ENCODE measurements around the gene U2AF1L4.
"Not testable (repeated sequence)": the region's sequence is repeated elsewhere in the genome, so short reads cannot be mapped to it uniquely, and the experiment has no call there.

U2AF1L4 gene

DNA sequence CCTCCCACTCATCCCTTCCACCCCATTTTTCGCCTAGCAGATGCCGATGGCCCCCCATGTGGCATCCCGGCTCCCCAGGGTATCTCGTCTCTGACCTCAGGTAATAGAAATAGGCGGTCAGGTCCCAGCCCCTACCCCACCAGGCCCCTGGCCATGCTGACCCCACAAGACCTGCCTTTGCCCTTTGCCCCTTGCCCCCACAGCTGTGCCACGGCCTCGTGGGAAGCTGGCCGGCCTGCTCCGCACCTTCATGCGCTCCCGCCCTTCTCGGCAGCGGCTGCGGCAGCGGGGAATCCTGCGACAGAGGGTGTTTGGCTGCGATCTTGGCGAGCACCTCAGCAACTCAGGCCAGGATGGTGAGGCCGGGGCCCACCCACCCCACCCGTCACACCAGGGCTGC is 35.5 kb upstream of the U2AF1L4 start:
- no peak for DNase-seq (ENCODE audit: low spot score)

DNA sequence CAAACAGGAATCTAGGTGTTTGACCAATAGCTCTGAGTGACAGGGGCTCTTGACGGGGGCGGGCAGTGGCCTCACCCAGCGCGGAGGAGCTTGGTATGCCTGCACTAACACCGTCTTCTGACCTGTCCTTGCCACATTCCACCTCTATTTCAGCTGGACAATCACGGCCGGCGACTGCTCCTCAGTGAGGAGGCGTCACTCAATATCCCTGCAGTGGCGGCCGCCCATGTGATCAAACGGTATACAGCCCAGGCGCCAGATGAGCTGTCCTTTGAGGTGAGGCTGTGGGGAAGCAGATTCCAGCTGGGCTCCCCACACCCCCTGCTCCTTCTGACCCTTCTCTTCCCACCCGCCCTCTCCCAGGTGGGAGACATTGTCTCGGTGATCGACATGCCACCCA is 34.8 kb upstream of the U2AF1L4 start:
- DNase-seq (ENCODE audit: low spot score), result no peak

DNA sequence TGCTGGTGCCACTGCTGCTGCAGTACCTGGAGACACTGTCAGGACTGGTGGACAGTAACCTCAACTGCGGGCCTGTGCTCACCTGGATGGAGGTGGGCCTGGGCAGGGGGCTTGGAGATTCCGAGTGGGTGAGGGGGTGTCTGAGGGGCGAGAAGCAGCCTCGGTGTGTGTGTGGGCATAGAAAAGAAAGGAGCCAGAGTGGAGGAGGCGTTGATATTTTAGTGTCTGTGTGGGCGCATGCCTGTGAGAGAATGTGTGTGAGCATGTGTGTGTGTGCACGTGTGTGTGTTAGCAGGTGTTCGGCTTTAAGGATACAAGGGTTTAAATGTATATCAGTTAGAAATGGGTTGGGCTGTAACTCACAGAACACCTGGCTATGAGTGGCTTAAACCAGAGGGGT is 33.8 kb upstream of the U2AF1L4 start:
- DNase-seq (ENCODE audit: low spot score), result no peak

DNA sequence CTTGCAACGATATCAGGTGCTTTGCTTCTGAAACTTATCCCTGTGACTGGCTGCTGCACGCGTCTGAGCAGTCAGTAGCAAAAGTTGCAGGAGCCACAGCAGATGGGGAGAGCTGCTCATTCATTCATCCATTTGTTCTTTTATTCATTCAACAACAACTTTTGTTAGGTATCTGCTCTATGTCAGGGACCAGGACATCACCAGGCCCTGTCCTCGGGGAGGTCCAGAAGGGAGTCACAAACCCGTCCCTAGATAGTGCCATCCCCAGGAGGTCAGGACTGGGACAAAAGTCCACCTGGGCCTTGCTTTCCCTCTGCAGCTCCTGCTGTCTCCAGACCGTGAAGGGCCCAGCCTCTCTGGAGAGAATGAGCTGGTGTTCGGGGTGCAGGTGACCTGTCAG is 32.7 kb upstream of the U2AF1L4 start:
- no peak for DNase-seq (ENCODE audit: low spot score)

DNA sequence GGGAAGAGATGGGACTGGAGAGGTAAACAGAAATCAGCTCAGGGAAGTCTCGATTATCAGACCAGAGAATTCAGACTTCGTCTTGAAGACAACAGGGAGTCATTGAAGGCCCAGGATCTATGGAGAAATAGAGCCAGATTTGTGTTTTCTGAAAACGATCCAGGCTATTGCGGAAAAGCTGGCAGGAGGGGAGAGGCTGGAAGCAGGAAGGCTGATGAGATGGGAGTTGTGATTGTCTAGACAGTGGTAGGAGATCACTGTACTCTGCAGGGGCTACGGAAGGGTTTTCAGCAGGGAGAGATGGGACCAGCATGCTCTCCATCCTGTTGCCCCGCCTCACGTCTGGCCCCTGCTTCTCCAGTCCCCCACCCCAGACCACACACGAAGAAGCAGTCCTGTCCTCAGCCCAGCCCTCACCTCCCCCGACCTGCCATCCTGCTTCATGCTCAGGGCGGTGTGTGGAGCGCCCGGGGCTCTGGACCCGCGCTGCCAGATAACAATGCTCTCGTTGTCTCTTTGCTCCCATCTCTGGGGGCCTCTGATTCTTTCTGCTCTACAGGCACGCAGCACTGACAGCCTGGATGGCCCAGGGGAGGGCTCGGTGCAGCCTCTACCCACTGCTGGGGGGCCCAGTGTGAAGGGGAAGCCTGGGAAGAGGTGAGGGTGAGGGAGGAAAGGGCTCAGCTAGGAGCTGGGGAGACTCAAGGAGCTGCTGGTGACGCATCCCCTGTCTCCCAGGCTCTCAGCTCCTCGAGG is 32.0 kb upstream of the U2AF1L4 start:
- no peak for DNase-seq (ENCODE audit: low spot score)

DNA sequence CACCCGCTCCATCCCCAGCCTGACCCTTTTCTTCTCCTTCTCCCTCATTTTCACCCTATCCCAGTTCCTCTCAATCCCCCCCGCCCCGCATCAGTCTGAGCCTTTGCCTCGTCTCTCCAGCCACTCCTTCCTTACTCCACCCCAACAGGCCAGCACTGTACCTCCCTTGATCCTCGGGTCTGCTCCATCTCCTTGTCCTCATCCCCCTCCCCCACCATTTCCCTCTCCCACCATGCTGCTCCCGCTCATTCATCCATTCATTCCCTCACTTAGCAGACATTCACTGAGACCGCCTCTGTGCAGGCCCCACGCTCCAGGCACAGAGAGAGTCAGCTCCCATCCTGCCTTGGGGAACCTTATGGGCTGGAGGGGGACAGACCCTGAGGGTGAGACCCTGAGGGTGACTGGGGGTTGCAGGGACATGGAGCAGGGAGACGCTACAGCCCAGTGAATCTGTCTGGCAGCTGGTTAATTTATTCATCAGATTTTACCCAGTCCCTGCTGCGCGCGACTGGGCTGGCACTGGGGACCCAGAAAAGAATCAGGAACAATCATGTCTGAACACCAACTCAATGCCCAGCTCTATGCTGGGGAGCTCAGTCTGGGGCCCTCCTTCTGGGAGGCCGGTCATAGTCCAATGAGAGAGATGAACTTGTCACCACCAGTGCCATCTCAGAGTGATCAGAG is 31.0 kb upstream of the U2AF1L4 start:
- DNase-seq (ENCODE audit: low spot score), result no peak

DNA sequence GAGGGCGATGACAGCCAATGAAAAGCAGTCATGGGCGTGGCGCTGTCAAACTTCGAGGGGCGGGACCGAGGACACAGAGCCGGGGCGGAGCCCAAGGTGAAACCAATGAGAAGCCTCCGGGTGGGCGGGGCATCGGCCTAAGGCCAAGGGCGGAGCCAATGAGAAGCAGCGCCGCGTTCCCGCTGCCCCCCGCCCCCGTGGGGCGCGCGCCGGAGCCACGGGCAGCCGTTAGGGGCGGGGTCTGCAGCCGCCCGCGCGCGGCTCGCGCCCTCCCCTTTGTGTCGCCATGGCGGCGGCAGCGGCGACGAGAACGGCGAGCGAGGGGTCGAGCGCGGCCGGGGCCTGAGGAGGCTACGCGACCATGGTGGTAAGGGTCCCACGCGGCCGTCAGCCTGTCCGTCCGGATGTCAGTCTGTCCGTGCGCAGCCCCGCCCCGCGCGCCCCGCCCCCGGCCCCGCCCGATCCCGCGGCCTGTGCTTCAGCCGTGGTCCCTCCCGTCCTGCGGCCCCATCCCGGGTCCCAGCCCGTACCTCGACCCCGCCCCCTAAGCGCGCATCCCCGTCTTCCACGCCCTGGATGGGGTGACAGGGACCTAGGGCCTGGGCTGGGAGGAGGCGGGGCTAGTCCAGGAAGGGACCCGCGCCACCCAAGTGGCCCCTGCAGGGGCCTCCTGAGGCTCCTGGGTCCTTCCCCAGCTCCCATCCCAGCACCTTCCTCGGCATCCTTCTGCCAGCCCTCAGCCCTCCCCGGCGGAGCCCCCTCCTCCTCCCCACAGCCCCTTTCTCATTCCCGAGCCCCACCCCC is 30.3 kb upstream of the U2AF1L4 start, which contains the start of gene ARHGAP33:
Gene ARHGAP33 (plus strand): TSS at position 267 of the 804 bp plus-strand sequence. CDS start 95 bp downstream, at position 362.
- peak; percentile 99 for DNase-seq (ENCODE audit: low spot score)

DNA sequence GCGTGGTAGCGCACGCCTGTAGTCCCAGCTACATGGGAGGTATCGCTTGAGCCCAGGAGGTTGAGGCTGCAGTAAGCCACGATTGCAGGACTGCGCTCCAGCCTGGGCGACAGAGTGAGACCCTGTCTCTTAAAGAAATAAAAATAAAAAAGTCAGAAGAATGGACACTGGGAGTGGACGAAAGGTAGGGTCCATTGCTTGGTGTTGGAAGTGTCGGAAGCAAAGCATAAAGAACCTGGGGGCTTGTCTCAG is 29.8 kb upstream of the U2AF1L4 start:
- DNase-seq (ENCODE audit: low spot score), result no peak

DNA sequence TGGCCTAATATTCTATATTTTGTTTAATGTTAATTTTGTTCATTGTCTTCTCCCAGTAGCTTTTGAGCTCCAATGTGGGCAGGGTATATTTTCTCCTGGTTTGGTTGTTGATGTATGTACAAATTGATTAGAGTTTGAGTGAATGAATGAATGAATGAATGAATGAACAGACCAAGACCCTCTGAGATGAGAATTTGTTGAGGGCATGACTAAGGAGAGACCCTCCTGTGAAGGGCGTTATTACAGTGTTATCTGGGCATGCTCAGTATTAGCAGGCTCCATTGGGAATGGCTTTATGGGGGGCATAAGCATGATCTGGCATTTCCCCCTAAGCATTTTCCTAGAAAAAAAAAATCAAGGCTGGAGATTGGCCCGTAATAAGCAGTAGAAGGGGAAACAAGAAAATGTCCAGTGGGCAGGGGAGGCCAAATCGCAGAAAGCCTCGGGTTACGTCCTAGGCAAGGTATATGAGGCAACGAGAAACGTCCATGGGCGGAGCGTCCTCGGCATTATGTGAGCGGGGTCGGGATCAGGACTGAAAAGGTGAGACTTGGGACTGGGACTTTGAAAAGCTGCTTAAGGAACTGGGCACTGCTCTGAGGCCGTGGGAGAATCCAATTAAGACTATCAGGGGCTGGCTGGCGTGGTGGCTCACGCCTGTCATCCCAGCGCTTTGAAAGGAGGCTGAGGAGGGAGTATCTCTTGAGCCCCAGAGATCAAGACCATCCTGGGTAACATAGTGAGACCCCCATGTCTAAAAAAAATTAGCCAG is 29.2 kb upstream of the U2AF1L4 start:
- no peak for DNase-seq (ENCODE audit: low spot score)

DNA sequence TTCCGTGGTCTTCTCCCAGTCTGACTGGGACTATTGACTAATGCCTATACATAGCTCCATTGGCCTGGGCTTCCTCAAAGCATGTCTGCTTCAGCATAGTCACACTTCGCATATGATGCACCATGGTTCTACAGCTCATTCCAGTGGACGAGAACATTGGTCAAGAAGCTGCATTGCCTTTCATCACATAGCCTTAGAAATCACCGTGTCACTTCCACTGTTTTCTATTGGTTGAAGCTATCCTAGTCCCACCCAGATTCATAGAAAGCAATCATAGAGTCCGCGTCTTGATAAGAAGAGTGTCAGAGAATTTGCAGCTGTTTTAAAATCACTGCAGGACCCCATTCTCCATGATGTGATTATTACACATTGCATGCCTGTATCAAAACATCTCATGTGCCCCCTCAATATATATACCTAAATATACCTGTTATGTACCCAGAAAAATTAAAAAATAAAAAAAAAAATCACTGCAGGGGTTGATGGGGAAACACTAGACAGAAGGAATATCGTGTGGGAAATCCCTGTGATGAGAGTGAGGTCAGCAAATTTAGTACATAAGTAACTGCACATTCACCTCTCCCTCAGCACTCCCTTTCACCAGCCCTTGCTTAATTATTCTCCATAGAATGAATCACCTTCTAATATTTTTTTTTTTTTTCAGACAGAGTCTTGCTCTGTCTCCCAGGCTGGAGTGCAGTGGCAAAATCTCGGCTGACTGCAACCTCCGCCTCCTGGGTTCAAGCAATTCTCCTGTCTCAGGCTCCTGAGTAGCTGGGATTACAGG is 28.0 kb upstream of the U2AF1L4 start:
- DNase-seq (ENCODE audit: low spot score), result no peak

DNA sequence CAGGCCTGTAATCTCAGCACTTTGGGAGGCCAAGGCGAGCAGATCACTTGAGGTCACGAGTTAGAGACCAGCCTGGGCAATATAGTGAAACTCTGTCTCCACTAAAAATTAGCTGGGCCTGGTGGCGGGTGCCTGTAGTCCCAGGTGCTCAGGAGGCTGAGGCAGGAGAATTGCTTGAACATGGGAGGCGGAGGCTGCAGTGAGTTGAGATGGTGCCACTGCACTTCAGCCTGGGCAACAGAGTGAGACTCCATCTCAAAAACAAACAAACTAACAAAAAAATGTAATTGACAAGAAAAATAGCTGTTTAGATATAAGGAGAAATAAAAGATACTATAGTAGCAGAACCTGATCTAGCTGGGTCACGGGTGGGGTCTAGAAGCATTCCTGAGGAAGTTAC is 27.1 kb upstream of the U2AF1L4 start:
- DNase-seq (ENCODE audit: low spot score), result not testable (repeated sequence)

DNA sequence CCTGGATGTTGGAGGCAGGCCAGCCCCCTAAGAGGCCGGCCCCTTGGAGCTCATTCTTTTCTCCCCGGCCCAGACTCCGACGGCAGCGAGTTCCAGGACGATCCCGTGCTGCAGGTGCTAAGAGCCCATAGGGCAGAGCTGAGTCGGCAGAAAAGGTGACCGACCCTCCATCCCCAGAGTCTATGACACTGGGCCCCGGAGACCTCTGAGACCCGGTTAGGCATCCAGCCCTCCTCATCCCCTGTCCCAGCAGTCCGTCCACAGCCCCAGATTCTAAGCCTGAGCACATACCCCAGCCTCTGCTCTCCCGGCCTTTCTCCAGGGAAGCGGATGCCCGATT is 22.8 kb upstream of the U2AF1L4 start:
- DNase-seq (ENCODE audit: low spot score), result no peak

DNA sequence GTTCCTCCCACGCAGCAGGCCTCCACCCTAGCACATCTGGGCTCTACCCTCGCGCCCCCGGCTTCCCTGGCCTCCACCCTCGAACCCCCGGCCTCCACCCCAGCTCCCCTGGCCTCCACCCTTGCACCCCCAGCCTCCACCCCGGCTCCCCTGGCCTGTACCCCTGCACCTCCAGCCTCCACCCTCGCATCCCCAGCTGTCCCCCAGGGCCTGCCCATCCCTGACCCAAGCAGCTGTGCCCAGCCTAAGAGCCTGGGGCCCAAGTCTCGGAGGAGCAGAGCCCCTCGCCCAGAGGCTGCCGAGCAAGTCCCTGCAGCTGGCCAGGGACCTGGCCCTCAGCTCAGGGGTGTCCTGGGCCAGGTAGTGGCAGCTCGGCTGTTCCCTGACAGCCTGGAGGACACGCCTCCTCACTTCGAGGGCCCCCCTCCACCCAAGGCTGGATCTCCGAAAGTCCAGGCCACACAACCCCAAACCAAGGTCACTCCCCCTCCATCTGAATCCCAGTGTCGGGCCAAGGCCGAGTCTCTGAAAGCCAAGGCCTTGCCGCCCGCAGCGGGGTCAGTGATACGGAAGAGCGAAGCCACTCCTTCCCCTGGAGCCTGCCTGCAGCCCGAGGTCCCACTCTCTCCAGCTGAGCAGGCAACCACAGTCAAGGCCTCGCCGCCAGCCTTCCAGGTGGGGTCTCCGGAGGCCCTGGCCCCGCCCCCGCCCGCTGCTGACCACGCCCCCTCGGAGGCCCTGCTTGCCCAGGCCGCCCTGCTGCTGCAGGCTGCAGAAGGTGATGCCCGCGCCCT is 22.3 kb upstream of the U2AF1L4 start:
- no peak for DNase-seq (ENCODE audit: low spot score)

DNA sequence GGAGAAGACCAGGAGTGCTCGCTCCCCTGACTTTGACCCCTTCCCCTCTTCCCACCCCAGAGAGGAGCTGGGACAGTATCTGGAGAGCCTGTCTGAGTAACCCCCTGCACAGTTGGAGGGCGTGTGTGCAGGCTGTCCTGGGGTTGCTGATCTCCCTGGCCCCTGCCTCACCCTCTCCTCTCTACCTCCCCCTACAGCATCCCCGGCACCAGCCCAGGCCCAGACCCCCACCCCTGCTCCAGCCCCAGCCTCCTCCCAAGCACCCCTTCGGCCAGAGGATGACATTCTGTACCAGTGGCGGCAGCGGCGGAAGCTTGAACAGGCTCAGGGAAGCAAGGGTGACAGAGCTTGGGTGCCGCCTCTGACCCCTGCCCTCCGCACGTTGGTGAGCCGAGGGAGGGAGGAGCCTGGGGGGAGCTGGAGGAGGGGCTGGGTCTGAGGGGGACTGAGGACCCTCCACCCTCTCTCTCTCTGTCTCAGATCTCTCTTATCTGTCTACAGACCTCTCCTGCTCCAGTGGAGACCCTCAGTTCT is 21.4 kb upstream of the U2AF1L4 start:
- DNase-seq (ENCODE audit: low spot score), result no peak

DNA sequence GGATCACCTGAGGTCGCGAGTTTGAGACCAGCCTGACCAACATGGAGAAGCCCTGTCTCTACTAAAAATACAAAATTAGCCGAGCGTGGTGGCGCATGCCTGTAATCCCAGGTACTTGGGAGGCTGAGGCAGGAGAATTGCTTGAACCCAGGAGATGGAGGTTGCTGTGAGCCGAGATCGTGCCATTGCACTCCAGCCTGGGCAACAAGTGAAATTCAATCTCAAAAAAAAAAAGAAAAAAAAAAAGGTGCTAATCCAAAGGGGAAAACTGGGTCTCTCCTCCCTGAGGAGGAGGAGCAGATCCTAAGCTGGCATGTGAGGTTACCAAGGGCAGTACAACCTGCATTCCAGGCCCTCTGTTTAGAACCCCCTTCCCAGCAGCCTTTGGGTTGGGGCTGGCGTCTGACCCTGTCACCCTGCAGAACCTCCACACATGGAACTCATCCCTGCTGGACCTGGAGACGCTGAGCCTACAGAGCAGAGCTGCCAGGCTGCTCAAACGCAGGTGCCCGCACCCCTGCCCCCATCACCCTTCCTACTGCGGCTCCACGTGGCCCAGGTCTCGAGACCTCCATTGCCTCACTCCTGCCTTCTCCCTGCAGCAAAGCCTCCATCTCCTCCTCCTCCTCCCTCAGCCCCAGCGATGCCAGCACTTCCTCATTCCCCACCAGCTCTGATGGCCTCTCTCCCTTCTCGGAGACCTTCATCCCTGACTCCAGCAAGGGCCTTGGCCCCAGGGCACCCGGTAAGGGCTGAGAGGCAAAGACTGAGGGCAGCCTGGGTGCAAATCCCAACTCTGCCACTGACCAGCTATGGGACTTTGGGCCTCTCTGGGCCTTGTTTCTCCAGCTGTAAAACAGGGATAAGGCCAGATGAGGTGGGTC is 19.5 kb upstream of the U2AF1L4 start:
- DNase-seq (ENCODE audit: low spot score), result no peak

DNA sequence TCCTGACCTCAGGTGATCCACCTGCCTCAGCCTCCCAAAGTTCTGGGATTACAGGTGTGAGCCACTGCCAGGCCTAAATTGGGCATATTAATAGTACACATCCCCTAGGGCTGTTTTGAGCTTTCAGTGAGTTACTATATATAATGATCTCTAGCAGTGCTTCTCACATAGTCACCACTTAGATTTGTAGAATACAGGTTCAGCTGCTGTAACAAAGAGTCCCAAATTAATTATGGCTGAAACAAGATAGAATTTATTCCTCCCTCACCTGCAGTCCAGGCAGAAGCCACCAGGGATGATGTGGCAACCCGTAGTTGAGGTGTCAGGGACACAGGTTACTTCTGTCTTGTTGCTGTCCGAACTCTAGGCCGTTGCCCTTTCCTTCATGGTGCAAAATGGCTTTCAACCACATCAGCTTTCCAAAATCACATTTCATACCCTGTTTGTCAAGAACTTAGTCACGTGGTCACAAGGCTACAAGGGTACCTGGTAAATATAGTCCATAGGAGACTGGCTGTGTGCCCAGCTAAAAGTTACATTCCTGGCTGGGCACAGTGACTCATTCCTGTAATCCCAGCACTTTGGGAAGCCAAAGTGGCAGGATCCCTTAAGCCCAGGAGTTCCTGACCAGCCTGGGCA is 15.6 kb upstream of the U2AF1L4 start:
- DNase-seq (ENCODE audit: low spot score), result no peak

DNA sequence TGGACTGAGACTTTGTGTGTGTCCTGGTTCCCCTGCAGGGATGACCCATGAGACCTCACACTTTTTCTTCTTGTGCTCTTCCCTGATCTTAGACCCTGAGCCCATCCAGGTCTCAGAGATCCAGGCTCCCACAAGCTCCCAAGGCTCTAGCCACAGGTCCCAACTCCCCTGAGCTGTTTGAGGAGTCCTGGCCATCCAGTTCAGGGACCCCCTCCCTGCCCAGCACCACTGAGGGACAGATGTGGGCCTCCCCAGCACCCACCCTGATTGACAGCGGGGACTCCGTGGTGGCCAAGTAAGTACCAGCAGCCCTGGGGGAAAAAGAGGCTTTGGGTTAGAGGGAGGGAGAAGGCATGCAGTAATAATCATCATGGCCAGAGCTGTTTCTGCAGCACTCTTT is 14.5 kb upstream of the U2AF1L4 start:
- no peak for DNase-seq (ENCODE audit: low spot score)

DNA sequence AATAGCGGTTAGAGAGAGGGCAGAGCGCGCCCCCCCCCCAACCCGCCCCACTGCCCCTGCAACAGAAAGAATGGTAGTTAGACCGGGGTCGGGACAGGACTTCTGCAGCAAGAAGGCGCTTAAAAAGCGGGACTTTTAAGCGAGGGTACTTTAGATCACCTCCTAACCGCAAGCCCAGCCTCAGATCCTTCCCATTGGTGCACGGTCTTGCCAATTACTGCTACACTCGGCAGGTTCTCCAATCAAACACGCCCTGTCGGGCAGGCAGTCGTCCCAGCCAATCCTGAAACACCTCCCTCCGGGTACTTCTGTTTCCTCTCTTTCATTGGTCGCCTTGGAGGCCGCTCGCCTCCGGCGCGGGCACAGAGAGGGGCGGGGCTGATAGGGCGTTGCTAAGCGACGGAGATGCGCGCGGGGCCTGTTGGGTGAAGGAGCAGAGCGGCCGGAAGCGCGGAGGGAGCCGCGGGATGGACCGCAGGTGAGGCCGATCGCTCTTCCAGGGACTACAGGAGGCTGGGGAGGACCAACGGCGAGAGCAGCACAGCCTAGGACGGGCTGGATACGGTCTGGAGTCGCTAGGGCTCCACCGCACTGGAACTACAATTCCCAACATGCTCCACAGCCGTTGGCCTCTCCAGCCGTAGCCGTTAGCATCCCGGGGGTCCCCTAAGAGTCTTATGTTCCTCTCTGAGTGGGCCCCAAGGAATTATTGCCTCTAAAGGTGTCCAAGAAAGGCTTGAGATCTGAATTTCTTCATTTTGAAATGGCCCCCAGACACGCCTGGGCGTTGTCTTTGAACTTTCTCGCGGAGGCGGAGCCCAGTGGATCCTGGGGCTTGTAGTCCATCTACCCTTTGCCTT is 12.8 kb upstream of the U2AF1L4 start, which contains the start of gene PROSER3:
Gene PROSER3 (plus strand): TSS at position 428 of the 860 bp plus-strand sequence. CDS start 40 bp downstream, at position 468.
- DNase-seq (ENCODE audit: low spot score), result peak; percentile 99

All from AG08395 (cell line).